Ammon's horn (tissue), 1 donor: ENCODE measurements around the gene TAGLN2.
A peak's percentile ranks its signal among the peaks of the same experiment; 100 is the strongest.
"Not testable (repeated sequence)": the region's sequence is repeated elsewhere in the genome, so short reads cannot be mapped to it uniquely, and the experiment has no call there.

Experiments used
- DNase-seq: peaks from one replicate; pipeline ENCODE4 v3.0.0-alpha.2; 2016; ENCODE audit warnings: low spot score

The TAGLN2 gene

GRCh38 chr1:159899634-159900033 lies 25.7 kb downstream of the TAGLN2 start:
- not testable (repeated sequence) for DNase-seq

- DNase-seq, result no peak
Measured at GRCh38 chr1:159898527-159898926, 26.8 kb downstream of the TAGLN2 start.

GRCh38 chr1:159897962-159898361 lies 27.3 kb downstream of the TAGLN2 start:
- DNase-seq, result peak; percentile 25

DNA sequence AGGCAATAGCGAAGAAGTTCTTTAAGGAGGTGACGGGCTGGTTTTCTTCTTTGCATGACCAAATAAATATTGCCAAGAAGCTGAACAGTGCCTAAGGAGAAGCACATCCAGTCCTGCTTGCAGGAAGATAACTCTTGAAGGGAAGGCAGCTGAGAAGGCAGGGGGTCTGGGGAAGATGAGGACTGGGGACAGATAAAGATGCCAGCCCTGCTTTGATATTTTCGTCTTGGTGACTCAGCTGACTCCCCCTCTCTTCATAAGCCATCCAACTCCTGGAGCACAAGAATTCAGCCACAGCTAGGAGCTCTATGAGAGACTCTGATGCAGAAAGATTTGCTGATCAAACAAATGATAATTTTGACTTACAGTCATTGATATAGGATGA lies 28.8 kb downstream of the TAGLN2 start:
- no peak for DNase-seq

DNA sequence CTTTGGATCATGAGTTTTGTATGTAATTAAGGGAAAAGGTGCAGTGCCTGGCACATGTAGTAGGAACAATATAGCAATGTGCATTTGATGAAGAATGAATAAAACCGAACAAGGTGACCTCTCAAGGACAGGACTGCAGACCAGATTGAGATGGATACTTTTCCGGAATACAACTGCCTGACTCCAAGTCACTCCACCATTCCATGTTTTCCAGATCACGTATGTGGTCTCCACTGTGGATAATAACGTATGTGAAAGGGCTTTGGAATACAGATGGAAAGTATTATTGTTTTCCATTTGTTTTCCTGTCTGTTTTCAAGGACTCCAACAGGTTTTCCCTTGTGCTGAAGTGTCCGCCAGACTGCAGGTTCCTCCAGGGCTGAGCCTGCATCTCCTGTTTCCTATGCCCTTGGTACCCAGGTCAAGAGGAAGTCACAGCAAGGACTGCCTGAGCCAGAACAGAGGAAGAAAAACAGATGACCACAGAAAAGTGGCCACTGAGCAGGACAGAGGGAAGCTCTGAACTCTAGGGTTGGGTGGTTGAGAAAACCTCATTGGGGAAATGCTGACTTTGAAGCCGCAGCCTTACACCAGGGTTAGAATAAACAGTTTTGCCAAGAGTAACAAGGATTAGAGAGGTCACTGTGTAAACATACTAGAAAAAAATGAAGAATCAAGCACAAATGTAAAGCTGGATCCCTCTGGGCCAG lies 29.3 kb downstream of the TAGLN2 start:
- peak; percentile 65 for DNase-seq

DNA sequence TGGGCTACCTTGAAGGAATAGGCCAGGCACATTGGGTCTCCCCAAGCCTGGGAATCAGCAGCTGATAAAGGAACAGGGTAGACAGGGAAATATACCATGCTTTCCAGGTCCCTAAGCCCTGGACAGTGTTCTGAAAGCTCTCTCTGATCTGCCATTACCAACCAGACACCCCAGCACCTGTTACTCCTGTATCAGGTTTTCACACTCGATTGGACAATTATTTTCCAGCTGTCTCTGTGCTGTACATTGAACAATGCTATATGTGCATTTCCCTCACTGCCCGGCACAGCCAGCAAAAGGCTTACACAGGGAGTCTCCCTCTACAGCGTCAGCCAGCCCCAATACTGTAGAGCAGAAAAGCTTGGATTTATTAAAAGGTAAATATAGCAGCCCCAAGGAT lies 30.0 kb downstream of the TAGLN2 start:
- no peak for DNase-seq

GRCh38 chr1:159892944-159893343 lies 32.4 kb downstream of the TAGLN2 start:
- no peak for DNase-seq

DNA sequence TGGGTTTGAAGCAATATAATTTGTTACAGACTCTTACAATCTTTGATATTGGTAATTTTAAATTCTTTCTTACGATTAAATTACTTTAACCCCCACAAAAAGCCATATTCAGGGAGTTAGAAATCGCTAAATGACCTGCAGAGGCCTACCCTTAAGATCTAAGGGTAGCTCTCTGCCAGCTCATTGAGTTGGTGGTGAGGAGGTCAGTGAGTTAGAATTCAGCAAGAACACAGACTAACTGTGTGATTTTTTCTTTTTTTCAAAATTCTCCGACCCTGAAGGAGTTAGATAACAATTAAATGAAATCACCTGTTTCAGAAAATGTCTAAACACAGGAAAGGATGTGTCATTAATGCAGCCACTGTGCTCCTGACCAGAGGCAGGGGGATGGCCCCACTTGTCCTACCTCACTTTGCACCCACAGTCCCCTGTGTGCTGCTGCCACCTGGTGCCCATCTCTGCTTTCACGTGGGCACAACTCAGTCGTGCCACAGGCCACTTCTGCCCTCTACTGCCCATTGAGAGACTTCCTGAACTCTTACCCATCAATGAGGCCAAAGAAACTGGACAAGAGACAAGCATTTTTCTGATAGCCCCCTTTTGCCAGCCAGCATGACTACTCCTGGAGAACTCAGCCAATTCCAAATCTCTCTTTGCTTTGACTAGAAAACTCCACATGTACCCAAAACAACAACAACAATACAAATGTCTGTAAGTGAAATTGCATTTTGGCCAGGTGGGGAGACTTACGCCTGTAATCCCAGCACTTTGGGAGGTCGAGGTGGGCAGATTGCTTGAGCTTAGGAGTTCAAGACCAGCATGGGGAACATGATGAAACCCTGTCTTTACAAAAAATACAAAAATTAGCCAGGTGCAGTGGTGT lies 33.8 kb downstream of the TAGLN2 start:
- peak; percentile 94 for DNase-seq

DNA sequence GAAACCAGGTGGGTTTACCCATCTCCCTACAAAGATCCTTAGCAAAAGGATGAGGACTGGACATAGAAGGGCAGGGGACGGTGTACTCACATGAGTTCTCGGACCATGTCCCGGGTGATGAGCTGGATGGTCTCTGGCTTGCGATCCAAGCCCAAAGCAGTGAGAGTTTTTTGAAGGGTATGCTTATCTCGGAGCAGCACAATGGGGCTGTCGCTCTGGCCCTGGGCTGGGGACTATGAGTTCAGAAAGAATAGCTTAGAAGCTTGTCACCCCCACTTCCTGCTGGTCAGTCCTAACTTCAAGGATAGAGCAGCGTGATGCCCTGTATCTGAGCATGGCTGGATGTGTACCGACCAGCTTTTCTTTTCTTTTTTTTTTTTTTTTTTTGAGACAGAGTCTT lies 34.9 kb downstream of the TAGLN2 start:
- DNase-seq, result no peak

GRCh38 chr1:159889821-159890252 lies 35.5 kb downstream of the TAGLN2 start:
- peak; percentile 60 for DNase-seq

DNA sequence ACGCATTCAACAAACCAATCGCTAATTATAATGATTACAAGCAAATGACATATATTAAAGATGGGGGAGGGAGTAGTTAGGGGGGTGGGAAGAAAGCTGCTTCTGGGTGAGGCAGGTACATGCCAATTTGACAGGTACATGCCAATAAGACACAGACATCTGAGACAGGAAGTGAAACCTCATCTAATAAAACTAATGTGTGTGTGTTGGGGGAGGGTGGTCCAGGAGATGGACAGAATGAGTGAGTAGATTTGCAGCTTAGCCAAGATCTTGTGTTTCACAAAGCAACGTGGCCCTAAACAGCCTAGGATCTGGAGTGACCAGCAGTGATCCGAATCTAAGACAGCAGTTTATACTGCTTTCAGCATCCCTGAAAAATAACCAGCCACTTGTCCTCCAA lies 36.1 kb downstream of the TAGLN2 start:
- DNase-seq, result no peak

- DNase-seq, result no peak
Measured at GRCh38 chr1:159884296-159884695, 41.0 kb downstream of the TAGLN2 start.

DNA sequence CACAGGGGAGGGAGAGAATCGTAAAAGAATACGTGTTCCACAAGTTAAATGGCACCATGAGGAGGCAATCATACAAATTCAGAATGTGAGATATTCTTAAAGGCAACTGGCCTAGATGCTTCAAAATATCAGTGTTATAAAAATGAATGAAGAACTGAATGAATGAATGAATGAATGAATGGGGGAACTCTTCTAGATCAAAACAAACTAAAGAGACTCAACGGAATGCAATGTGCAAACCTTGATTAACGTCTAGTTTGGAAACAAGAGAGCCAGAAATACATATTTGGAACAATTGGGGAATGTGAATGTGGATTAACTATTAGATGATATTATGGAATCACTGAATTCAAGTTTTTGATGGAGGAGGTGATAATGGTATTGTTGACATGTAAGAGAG lies 42.2 kb downstream of the TAGLN2 start:
- no peak for DNase-seq

DNA sequence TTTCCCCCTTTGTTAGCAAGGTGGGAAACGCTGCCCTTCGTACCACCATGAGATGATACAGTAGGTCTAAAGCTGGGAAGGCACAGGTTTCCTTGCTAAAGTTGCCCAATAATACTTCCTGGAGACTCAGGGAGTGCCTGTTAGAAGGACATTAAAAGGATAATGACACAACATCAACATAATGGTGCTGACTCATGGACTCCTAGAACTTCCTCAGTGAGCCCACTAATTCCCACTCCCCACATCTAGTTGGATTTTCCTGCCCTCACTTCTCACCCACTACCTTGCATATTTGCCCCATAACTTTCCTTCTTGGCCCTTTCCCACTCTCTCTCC lies 42.8 kb downstream of the TAGLN2 start:
- no peak for DNase-seq

- no peak for DNase-seq
Measured at GRCh38 chr1:159881622-159882526, 43.4 kb downstream of the TAGLN2 start.

- no peak for DNase-seq
Measured at GRCh38 chr1:159880430-159880829, 44.9 kb downstream of the TAGLN2 start.

- DNase-seq, result no peak
Measured at GRCh38 chr1:159879977-159880376, 45.3 kb downstream of the TAGLN2 start.

GRCh38 chr1:159879136-159879535 lies 46.2 kb downstream of the TAGLN2 start:
- no peak for DNase-seq

DNA sequence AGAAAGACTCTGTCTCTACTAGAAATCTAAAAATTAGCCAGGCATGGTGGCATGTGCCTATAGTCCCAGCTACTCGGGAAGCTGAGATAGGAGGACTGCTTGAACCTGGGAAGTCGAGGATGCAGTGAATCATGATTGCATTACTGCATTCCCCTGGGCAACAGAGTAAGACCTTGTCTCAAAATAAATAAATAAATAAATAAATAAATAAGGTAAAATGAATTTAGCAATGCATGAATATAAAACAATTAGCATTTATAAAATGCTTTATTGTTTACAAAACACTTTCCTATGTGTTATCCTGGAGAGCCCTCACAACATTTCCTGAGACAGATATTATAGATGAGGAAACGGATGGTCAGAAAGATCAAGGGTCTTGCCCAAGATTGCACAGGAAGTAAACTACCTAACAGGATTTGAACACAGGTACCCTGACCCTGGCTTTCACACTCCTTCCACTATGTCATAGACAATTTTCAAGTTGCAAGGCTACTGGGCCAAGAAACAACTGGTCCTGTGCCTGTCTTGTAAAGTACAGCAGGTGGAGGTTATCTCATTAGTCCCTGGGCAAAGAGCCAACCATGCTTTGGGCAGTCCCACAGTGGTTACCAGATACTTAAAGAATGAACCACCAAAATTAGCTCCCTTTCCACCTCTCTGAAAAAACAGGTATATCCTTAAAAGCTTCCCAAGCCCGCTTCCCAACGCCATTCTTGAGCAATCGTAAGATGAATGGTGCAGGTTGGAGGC lies 47.4 kb downstream of the TAGLN2 start:
- no peak for DNase-seq

- no peak for DNase-seq
Measured at GRCh38 chr1:159873530-159874143, 51.7 kb downstream of the TAGLN2 start.

DNA sequence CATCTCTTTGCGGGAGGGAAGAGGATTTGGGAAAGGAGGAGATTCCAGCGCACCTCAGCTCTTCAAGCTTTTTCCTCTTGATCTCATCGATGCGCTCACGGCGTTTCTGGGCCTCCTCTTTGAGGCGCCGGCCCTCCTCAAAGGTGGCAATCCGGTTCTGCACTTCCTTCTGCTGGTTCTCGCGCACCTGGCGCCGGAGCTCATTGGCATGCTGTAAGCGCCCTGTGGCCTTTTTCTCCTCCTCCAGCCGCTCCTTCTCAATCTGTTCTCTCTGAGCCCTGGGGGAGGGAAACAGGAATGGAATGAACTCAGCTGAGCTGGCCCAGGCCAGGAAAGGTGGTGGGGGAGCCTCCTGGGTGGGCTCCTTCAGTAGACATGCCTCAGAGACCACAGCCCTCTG lies 52.4 kb downstream of the TAGLN2 start:
- no peak for DNase-seq
